Suppressor macrophage (primary cell): ENCODE measurements around the gene DEPDC1B.
"Not testable (repeated sequence)": the region's sequence is repeated elsewhere in the genome, so short reads cannot be mapped to it uniquely, and the experiment has no call there.

Source experiments
- DNase-seq, 4 experiments: peaks; one replicate each; pipeline ENCODE4 v3.0.0-alpha.2; 2020 to 2022

The DEPDC1B gene

DNA sequence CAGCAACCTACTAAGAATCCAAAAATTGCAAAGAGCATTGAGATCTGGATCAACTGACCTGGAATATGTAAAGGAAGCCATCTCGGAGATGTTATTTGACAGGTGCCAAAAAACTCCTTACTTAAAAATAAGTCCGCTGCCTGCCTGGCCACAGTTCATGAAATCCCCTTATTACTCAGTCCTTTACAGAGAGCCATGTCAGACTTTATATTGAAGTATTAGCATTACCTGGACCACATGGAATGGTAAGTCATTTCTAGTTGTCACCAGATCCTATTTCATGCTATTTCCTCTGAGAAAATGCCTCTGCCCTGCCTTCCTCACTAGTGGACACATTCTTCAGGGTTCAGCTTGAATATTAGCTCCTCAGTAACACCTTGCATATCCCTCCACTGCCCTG is 115.7 kb downstream of the DEPDC1B start:
- no peak for DNase-seq

DNA sequence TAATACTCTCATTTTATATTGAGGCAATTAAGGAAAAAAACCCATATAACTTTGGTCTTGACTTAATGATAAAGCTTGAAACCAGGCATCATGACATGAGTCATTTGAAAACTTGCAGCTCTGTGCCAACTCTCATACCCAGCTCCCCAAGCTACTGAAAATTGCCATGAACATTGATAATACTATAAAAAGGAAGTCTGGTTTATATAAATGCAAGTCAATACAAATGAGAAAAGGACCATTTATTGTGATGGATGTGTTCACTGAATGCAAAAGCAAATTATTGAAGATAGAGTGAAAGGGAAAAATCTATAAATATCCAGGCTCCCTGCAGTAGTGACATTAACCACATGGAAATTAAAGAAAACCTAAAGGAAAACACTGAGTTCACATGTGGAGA is 116.3 kb downstream of the DEPDC1B start:
- DNase-seq = no peak

DNA sequence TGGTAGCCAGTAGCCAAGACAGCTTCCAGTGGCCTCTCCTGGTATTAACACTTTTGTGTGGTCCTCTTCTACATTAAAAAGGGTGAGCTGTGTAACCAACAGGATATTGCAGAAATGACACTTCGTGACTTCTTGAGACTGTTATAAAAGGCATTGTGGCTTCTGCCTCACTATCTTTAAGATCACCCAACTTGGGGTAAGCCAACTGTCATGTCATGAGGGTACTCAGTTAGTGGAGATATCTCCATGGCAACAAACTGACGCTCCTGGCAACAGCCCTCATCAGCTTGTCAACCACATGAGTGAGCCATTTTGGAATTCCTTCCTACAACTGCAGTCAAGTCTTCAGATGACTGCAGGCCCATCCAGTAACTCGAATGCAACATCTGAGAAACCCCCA is 121.7 kb downstream of the DEPDC1B start:
- peak in 1 of 4 experiments; percentile 9 for DNase-seq

DNA sequence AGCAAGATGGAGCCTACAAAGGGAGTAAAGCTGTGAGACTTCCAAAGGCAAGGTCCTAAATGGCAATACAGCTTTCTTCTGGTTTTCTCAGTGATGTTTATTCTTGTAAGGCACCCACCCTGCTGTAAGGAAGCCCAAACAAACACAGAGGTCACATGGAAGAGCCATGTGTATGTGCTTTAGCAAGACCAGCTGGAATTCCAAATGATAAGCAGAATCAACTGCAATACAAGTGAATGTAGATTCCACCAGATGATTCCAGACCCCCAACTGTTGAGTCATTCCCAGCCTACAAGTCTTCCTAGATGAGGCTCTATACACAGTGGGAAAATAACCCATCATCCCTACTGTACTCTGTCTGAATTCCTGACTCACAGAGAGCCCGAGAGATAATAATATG is 122.8 kb downstream of the DEPDC1B start:
- DNase-seq = no peak

DNA sequence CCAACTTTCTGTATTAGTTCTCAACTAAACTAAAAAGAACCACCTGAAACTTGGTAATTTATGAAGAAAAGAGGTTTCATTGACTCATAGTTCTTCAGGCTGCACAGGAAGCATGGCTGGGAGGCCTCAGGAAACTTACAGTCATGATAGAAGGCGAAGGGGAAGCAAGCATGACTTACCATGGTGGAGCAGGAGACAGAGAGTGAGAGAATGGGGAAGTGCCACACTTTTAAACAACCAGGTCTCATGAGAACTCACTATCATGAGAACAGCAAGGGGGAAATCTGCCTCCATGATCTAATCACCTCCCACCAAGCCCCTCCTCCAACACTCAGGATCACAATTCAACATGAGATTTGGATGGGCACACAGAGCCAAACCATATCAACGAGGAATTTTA is 123.5 kb downstream of the DEPDC1B start:
- peak in 1 of 4 experiments; percentile 13 for DNase-seq

DNA sequence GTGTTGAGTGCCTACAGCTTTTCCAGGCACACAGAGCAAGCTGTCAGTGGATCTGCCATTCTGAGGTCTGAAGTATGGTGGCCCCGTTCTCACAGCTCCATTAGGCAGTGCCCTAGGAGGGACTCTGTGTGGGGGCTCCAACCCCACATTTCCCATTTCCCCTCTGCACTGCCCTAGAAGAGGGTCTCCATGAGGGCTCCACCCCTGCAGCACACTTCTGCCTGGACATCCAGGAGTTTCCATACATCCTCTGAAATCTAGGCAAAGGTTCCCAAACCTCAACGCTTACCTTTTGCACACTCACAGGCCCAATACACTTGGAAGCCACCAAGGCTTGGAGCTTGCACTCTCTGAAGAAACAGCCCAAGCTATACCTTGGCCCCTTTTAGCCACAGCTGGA is 131.3 kb downstream of the DEPDC1B start:
- DNase-seq = no peak

DNA sequence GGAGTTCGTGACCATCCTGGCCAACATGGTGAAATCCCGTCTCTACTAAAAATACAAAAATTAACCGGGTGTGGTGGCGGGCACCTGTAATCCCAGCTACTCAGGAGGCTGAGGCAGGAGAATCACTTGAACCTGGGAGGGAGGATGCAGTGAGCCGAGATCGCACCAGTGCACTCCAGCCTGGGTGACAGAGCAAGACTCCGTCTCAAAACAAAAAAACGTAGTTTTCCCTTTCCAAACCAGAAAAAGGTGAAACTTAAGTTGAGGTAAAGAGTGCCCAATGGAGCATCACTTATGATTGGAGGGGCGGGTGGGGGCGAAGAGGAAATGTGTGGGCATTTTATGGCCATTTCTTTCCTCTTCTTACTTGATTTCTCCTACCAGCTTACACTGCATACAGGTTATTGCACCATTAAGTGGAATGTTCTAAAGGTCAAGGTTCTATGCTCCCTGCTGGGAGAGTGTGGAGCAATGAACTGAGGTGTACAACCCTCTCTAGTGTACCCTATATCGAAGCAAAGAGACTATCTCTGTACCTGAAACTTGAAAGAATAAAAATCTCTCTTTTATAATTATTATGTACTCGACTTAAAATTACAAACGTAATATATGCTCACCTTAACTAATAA is 136.2 kb downstream of the DEPDC1B start:
- DNase-seq = no peak

DNA sequence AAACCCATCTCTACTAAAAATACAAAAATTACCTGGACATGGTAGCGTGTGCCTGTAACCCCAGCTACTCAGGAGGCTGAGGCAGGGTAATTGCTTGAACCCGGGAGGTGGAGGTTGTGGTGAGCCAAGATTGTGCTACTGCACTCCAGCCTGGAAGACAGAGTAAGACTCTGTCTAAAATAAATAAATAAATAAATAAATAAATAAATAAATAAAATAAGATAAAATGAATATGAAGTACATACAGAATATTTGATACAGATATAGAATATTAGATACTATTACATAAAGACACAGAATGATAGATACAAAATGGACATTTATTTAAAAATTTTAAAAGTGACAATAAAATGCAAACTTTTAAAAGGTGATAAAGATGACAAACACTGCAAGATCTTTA is 146.7 kb downstream of the DEPDC1B start:
- DNase-seq = not testable (repeated sequence)

DNA sequence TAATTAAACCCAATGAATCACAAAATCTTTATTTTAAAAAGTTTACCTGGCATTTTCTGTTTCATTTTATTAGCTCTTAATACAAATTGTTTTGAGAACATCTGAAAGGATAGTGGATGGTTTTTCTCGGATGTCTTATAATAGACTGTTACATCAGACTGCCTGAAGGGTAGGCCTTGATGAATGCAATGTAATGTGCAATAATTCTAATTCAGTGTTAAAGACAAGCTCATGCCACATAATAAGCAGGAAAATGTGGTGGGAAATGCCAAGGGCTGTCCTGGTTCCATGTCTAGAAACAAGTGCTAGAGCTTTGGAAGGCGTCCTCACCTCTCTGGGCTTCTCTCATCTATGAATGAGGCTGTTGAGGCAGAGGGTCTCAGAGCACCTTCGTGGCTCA is 148.1 kb downstream of the DEPDC1B start:
- no peak for DNase-seq

DNA sequence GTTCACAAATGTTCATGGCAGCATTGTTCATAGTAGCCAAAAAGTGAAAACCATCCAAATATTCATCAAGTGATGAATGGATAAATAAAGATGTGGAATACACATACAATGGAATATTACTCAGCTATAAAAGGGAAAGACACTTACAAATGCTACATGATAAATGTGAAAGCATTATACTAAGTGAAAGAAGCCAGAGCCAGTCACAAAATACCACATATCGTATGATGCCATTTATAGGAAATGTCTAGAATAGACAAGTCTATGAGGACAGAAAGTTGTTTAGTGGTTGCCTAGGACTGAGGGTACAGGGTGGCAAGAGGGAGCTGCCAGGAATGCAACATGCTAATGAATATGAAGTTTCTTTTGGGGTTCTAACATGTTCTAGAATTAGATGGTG is 148.7 kb downstream of the DEPDC1B start:
- no peak for DNase-seq

DNA sequence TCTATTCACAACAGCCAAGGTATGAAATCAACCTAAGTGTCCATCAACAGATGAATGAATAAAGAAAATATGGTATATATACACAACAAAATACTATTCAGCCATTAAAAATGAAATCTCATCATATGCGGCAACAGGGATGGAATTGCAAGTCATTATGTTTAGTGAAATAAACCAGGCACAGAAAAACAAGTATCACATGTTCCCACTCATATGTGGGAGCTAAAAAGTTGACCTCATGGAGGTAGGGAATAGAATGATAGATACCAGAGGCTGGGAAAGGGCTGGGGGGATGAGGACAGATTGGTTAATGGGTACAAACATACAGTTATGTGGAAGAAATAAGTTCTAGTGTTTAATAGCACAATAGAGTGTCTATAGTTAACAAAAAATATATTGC is 149.7 kb downstream of the DEPDC1B start:
- no peak for DNase-seq

DNA sequence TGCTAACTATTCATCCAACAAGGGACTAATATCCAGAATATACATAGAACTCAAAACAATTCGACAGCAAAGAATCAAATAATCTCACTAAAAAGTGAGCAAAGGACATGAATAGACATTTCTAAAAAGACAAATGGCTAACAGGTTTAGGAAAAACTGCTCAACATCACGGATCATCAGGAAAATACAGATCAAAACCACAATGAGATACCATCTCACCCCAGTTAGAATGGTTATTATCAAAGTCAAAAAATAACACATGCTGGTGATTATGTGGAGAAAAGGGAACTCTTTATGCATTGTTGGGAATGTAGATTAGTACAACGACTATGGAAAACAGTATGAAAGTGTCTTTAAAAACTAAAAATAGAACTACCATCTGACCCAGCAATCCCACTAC is 150.1 kb downstream of the DEPDC1B start:
- no peak for DNase-seq
